Measurements from ENCODE around the gene PRRG2. TPM values are rescaled to one million over a fixed set of nuclear protein-coding genes. Genes with fewer than 3 reads are reported as not detected.

The PRRG2 gene
- total and polyA plus RNA-seq, 2 of the 13 experiments (the other 11 are each of a cell fraction or from before 2014, with no cell fraction given) = 0.66 to 0.82 TPM

GRCh38 chr19:49640113-49640898 is 59.2 kb downstream of the PRRG2 start, which contains the start of gene RRAS (continued):
- TF ChIP-seq RXRA (CRISPR knock-in tag; IDR thresholded peaks at IDR 0.05) (peak; percentile 92), ZNF574 (CRISPR knock-in tag; IDR thresholded peaks at IDR 0.05) (peak; percentile 75), ZNF143 (CRISPR knock-in tag; IDR thresholded peaks at IDR 0.05) (peak; percentile 79), ZNF318 (CRISPR knock-in tag; IDR thresholded peaks at IDR 0.05) (no peak), ZNF850 (CRISPR knock-in tag; conservative IDR thresholded peaks at IDR 0.05) (no peak), MAF1 (CRISPR knock-in tag; IDR thresholded peaks at IDR 0.05; ENCODE audit: borderline replicate concordance) (no peak), JUN (CRISPR knock-in tag; IDR thresholded peaks at IDR 0.05) (peak; percentile 98; the same call in 1 of the 2 replicates), ZNF816 (CRISPR knock-in tag; IDR thresholded peaks at IDR 0.05; ENCODE audit: borderline replicate concordance) (no peak), MAFK (conservative IDR thresholded peaks at IDR 0.05 in 1 of 2, IDR thresholded peaks at IDR 0.05 in 1 of 2; ENCODE audit: low read length in 2 of 2) (no peak), NFE2 (CRISPR knock-in tag; IDR thresholded peaks at IDR 0.05) (no peak), ZNF570 (CRISPR knock-in tag; IDR thresholded peaks at IDR 0.05; ENCODE audit: borderline replicate concordance) (no peak), KAT7 (CRISPR knock-in tag; IDR thresholded peaks at IDR 0.05; ENCODE audit: borderline replicate concordance) (no peak), ATF6 (CRISPR knock-in tag; conservative IDR thresholded peaks at IDR 0.05) (no peak), RAD51 (IDR thresholded peaks at IDR 0.05; ENCODE audit: borderline replicate concordance) (no peak)

All from HepG2 (cell line).